Measurements from ENCODE around the gene OGA. TPM values are rescaled to one million over a fixed set of nuclear protein-coding genes. Genes with fewer than 3 reads are reported as not detected.

OGA gene
- 10 to 100 TPM; 41.6 to 50.9 TPM for total RNA-seq

DNA sequence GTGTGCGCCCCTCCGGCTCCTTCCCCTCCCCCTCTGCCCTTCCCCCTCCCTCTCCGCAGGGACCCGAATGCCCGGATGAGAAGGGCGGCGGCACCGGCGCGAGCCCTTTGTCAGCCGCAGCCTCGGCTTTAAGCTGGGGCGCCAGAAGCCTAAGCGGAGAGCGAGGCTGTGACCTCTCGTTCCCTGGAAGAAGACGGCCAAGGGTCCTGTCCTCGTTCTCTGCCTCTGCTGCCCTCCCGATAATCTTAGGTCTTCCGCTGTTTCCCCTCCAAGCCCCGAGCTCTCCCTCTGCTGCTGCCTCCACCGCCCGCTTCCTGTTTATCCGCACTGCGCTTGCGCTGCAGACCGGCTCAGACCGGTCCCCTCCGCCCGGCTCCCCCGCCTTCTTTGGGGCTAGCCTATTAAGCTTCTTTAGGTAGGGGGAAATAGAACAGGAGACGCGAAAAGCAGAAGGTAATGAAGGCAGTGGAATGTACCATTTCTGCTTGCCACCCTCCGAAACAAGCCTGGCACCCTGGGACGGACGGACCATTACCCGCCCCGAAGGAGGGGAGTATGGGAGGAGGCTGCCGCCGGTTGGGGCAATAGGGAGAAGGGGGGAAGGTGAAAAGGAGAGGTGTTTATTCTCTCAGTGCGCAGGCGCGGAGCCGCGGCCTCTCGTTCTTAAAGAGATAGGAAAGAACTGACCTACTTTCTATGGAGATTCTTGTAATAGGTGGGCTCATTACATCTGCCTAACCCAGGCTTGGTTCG is at the start of gene OGA:
Gene OGA (minus strand): TSS at position 326 of the 753 bp plus-strand sequence. CDS start 422 bp downstream, outside the sequence.
- Histone ChIP-seq H3K9me3 (no peaks in the 10 kb centered on the region), H3K4me1 (peaks cover 0 to 36% of the 10 kb centered on the region in 2 donors), H3K27me3 (no peaks in the 10 kb centered on the region), H3K36me3 (no peaks in the 10 kb centered on the region), H3K4me3 (peak within 1 kb of the TSS; percentile 97 to 100), H3K27ac (peak within 1 kb of the TSS; percentile 97 to 98)
- TF ChIP-seq, protein P1, sequence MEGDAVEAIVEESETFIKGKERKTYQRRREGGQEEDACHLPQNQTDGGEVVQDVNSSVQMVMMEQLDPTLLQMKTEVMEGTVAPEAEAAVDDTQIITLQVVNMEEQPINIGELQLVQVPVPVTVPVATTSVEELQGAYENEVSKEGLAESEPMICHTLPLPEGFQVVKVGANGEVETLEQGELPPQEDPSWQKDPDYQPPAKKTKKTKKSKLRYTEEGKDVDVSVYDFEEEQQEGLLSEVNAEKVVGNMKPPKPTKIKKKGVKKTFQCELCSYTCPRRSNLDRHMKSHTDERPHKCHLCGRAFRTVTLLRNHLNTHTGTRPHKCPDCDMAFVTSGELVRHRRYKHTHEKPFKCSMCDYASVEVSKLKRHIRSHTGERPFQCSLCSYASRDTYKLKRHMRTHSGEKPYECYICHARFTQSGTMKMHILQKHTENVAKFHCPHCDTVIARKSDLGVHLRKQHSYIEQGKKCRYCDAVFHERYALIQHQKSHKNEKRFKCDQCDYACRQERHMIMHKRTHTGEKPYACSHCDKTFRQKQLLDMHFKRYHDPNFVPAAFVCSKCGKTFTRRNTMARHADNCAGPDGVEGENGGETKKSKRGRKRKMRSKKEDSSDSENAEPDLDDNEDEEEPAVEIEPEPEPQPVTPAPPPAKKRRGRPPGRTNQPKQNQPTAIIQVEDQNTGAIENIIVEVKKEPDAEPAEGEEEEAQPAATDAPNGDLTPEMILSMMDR (IDR thresholded peaks at IDR 0.05) = no peak
- peak; percentile 98 for DNase-seq (ENCODE audit: low spot score)

DNA sequence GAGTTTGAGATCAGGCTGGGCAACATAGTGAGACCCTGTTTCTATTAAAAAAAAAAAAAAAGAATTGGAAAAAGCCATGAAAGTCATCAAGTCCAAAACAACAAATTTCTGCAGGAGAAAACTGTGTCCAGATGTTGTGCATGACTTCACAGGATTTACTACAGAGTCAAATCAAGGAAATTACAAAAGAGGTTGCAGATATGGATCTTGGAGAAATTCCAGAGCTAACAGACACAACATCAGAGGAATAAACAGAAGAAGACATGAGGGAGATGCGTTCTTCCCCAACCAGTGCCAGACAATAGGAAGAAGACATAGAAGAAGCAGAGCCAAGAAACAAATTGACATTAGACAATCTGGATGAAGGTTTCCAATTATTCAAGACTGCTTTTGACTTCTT is 49.7 kb upstream of the OGA start:
- Histone ChIP-seq H3K36me3 (no peaks in the 10 kb centered on the region), H3K27ac (no peak overlapping the region), H3K9me3 (no peaks in the 10 kb centered on the region), H3K4me3 (no peak overlapping the region), H3K4me1 (no peaks in the 10 kb centered on the region), H3K27me3 (no peaks in the 10 kb centered on the region)
- no peak for DNase-seq (ENCODE audit: low spot score)
- TF ChIP-seq, protein P1 (IDR thresholded peaks at IDR 0.05) = no peak

DNA sequence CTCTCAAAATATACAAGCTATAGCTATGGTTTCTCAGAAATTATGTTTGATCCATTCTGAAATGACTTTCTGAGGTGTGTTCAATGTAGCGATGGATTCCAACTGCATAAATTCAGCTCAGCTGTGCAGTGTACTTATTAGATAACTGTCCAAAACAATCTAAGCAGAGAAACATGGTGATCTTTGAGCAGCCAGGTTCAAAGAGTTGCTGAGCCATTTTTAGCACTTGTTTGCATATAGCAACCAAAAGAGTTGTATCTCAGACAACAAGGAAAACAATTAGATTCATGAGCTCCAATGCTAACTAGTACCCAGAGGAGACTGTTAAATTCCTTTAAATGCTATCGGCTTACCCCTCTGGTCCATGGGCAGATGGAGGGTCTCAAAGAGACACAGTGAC is 41.3 kb upstream of the OGA start:
- no peaks in the 10 kb centered on the region for H3K36me3 ChIP-seq
- no peaks in the 10 kb centered on the region for H3K27me3 ChIP-seq
- no peak overlapping the region for H3K4me3 ChIP-seq
- peaks cover 0 to 39% of the 10 kb centered on the region in 2 donors for H3K4me1 ChIP-seq
- TF ChIP-seq, protein P1 (IDR thresholded peaks at IDR 0.05) = no peak
- H3K27ac ChIP-seq = peak overlapping the region; percentile 69 to 71
- DNase-seq (ENCODE audit: low spot score) = no peak
- peaks cover 0 to 12% of the 10 kb centered on the region in 2 donors for H3K9me3 ChIP-seq

DNA sequence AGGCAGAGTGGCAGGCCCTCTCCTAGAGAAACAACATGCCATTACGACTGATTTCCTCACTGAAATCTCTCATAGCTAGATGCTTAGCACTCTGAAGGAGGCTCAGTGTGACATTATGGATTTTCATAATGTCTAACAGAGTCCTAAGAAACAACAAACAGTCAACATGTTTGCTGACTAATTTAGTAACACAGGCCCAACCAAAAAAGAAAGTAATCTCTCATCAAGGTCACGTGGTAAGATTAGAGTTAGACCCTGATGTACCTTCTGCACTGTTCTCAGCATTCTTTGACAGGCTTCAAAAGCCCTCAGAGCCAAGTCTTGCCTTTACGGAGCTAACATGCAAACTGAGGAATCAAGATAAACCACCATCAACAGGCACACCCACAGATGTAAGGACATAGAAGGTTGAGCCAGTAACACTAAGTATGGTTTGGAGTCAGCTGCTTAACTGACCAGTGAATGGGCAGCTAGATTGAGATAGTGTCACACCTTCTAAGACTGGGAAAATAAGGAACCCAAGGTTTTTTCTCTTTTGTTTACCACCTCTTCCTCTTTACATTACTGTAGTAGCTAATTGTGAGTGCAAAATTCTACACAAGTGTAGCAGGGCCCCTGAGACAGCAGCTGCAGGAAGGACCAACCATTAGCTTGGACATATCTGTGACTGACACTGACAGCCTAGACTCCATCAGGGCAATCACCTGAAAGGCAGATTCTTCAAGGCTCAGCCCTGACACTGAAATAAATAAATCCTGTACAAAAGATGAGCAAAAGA is 40.7 kb upstream of the OGA start:
- peak overlapping the region; percentile 69 to 71 for H3K27ac ChIP-seq
- no peaks in the 10 kb centered on the region for H3K36me3 ChIP-seq
- H3K4me1 ChIP-seq = peaks cover 0 to 39% of the 10 kb centered on the region in 2 donors
- no peak overlapping the region for H3K4me3 ChIP-seq
- no peak for DNase-seq (ENCODE audit: low spot score)
- TF ChIP-seq, protein P1 (IDR thresholded peaks at IDR 0.05) = no peak
- peaks cover 0 to 12% of the 10 kb centered on the region in 2 donors for H3K9me3 ChIP-seq
- no peaks in the 10 kb centered on the region for H3K27me3 ChIP-seq

DNA sequence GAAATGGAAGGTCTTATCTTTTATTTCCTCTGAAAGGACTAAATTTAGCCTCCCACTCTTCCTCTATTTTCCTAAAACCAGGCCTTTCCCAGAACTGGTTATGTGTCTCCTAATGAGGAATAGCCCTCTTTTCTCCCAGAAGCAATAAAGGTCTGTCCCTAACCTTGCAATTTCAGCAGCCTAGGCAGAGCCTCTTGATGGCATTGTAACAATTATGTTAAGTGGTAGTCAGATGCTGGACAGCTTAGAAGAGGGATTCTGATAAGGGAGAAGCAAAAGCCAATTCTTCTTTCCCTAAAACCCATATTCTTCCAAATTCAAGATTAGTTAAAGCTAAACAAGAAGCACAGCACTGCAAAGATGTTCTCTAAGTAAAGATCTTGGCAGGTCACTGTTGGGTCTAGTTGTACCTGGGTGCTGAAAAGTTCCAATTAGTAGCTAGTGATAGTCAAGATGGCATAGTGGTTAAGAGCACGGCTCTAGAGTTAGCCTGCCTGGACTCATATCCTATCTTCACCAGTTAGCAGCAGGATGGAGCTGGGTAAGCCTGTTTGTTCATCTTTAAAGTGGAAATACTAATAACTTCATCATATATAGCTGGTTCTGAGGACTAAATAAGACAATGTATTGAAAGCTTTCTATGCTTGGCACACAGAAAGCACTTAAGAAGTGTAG is 39.7 kb upstream of the OGA start:
- H3K36me3 ChIP-seq = no peaks in the 10 kb centered on the region
- H3K9me3 ChIP-seq = peaks cover 0 to 12% of the 10 kb centered on the region in 2 donors
- TF ChIP-seq, protein P1 (IDR thresholded peaks at IDR 0.05) = no peak
- no peak overlapping the region for H3K4me3 ChIP-seq
- DNase-seq (ENCODE audit: low spot score) = no peak
- peaks cover 0 to 39% of the 10 kb centered on the region in 2 donors for H3K4me1 ChIP-seq
- H3K27me3 ChIP-seq = no peaks in the 10 kb centered on the region
- peak overlapping the region; percentile 69 to 71 for H3K27ac ChIP-seq

Measured in right atrium auricular region (tissue), 2 donors.